Suppressor macrophage treated with lipopolysaccharide for 1 hour (primary cell): ENCODE data around the gene PPIE.

Experiments
- DNase-seq, 3 donors: peaks; one replicate each; pipeline ENCODE4 v3.0.0-alpha.2; 2020 to 2022

The PPIE gene

GRCh38 chr1:39720094-39720999 lies 18.3 kb upstream of the PPIE start:
- peak; percentile 68 to 89 (median 80) for DNase-seq

GRCh38 chr1:39721664-39722063 lies 17.0 kb upstream of the PPIE start:
- no peak for DNase-seq

- DNase-seq = no peak
Observed at GRCh38 chr1:39722495-39722894, 16.2 kb upstream of the PPIE start.

- no peak for DNase-seq
Observed at GRCh38 chr1:39726600-39726999, 12.1 kb upstream of the PPIE start.

GRCh38 chr1:39727221-39727931 lies 11.3 kb upstream of the PPIE start:
- peak; percentile 9 to 46 (median 36) for DNase-seq

GRCh38 chr1:39727932-39728317 lies 10.8 kb upstream of the PPIE start:
- DNase-seq = no peak

- DNase-seq = peak; percentile 28 to 47 (median 33)
Observed at GRCh38 chr1:39729030-39729429, 9.7 kb upstream of the PPIE start.

- no peak for DNase-seq
Observed at GRCh38 chr1:39729842-39730241, 8.8 kb upstream of the PPIE start.

GRCh38 chr1:39732730-39733129 lies 6.0 kb upstream of the PPIE start:
- no peak for DNase-seq

GRCh38 chr1:39733161-39733560 lies 5.5 kb upstream of the PPIE start:
- DNase-seq = no peak

GRCh38 chr1:39735731-39736130 lies 3.0 kb upstream of the PPIE start:
- no peak for DNase-seq

- DNase-seq = no peak
Observed at GRCh38 chr1:39737546-39738169, 1.0 kb upstream of the PPIE start.

- no peak for DNase-seq
Observed at GRCh38 chr1:39745016-39745670, 6.5 kb downstream of the PPIE start.

- DNase-seq = no peak
Observed at GRCh38 chr1:39751595-39751994, 12.9 kb downstream of the PPIE start.

GRCh38 chr1:39752703-39753102 lies 14.0 kb downstream of the PPIE start:
- DNase-seq = no peak

- no peak for DNase-seq
Observed at GRCh38 chr1:39753132-39754025, 14.7 kb downstream of the PPIE start.

GRCh38 chr1:39754026-39754570 lies 15.4 kb downstream of the PPIE start:
- no peak for DNase-seq

- DNase-seq = no peak
Observed at GRCh38 chr1:39754906-39755504, 16.3 kb downstream of the PPIE start.

GRCh38 chr1:39755965-39756659 lies 17.4 kb downstream of the PPIE start:
- DNase-seq = no peak

- no peak for DNase-seq
Observed at GRCh38 chr1:39757501-39757900, 18.8 kb downstream of the PPIE start.
